NCI-H1694 (cell line): Measurements from ENCODE around the gene CBX7.

Experiments
- DNase-seq: peaks from one replicate; lab custom pipeline; 2025; lab: John Stamatoyannopoulos, UW

The CBX7 gene

DNA sequence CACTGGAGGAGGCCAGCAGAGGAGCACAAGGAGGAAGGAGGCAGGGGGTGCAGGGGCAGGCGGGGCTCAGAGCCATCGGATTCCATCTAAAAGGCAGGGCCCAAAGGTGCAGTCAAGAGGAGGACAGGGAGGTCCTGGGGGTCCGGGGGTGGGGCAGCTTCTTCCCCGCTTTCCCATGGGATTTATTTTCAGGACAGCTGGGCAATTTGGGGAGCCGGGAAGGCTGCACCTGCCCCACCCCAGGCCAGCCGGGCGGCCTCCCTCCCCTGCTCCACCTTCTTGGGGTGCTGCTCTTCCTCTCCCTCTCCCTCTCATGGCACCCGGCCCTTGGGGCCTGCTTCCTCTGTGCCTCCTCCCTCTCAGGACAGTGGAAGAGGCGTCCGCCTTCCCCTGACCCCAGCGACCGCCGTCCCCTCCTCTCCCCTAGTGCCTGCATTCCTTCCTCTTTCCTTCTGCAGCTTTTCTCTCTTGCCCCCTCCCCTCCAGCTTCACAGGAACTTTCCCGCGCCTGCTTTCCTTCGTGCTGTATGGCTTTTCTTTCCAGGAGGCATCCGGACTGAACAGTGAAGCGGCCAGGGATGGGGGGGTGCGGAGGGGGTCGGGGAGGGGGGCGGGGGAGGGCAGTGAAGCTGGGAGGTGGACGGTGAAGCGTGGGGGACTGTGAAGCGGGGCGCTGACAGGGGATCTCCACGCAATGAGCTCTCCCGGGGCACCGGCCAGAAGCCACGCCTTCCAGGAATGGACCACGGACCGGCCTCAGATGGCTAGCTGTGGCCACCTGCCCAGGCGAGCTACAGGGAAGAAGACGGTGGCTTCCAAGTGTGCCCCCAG, 28.5 kb downstream of the CBX7 start:
- DNase-seq, result no peak

DNA sequence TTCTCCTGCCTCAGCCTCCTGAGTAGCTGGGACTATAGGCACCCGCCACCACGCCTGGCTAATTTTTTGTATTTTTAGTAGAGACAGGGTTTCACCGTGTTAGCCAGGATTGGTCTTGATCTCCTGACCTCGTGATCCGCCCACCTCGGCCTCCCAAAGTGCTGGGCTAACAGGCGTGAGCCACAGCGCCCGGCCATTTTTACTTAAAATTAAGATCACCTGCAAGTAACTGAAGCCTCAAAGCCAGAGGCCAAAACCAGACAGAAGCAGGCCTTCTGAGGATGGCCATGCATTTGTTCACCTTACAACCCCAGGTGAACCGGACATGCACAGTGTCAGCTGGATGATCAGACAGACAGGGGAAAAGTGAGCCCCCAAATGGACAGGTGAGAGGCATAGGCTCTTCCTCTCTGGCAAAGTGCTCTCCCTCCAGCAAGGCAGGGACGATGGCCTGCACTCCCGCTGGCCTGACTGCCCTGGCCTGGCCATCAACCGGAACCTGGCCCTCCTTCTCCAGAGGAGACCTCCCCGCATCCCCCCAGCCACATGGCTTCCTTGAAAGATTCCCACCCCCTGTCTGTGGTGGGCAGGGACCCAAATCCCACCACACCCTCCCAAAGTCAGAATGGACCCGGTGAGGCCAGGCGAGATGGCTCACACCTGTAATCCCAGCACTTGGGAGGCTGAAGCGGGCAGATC, 29.6 kb downstream of the CBX7 start:
- no peak for DNase-seq

DNA sequence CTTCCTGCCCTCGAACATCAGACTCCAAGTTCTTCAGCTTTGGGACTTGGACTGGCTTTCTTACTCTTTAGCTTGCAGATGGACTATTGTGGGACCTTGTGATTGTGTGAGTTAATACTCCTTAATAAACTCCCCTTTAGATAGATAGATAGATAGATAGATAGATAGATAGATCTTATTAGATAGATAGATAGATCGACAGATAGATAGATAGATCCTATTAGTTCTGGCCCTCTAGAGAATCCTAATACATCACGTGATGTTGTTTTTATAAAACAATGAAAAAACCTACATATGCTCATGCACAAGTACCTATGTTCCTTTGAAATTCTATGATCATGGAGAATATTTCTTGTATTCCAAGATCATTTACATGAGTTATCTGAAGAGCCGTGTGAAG, 31.5 kb downstream of the CBX7 start:
- no peak for DNase-seq

DNA sequence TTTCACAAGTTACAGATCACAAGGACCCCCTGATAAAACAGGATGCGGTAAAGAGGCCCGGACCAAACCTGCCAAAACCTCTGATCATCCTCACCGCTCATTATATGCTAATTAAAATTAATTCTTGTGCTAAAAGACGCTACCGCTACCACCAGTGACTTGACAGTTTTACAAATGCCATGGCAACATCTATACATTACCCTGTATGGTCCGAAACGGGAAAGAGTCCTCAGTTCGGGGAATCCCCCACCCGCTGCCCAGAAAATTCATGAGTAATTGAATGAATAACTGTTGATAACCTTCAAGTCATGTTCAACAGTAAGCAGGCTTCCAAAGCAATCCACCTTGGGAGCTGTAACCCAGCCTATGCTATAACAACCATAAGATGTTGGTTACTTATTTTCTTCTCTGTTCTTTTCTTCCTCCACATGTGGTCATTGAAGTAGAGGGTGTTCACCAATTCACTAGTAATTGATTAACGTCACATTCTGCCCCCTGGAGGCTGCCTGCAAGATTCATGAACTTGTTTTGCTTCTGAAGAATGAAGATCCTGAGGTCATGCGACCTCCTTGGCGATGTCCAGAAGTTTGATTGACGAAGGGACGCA, 34.8 kb downstream of the CBX7 start:
- DNase-seq, result no peak

DNA sequence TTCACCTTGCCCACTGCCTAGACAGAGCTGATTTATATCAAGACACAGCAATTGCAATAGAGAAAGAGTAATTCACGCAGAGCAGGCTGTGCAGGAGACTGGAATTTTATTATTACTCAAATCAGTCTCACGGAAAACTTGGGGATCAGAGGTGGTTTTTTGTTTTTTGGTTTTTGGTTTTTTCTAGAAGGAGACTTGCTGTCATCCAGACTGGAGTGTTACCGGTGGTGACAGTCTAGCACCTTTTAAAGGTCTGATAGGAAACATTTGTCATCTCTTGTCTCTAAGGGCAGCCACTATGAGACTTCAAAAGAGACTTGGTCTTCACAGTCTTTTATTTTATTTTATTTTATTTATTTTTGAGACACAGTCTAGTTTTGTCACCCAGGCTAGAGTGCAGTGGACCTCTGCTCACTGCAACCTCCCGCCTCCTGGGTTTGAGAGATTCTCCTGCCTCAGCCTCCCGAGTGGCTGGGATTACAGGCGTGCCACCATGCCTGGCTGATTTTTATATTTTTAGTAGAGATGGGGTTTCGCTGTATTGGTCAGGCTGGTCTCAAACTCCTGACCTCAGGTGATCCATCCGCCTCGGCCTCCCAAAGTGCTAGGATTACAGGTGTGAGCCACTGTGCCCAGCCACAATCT, 36.4 kb downstream of the CBX7 start:
- no peak for DNase-seq

DNA sequence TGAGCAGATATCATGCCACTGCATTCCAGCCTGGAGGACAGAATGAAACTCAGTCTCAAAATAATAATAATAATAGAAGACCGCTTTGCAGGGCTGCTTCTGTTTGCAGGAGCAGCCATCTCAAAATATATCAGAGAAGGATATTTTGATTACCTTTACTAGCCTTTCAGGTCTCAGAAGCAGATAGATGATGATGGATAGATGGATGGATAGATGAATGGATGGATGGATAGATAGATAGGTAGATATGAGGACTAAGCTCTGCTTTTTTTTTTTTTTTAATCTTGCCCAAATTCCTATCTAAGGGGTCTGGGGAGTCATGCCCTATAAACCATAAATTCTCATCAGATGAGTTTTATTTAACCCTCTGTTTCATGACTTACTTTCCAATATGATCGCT, 36.9 kb downstream of the CBX7 start:
- no peak for DNase-seq

DNA sequence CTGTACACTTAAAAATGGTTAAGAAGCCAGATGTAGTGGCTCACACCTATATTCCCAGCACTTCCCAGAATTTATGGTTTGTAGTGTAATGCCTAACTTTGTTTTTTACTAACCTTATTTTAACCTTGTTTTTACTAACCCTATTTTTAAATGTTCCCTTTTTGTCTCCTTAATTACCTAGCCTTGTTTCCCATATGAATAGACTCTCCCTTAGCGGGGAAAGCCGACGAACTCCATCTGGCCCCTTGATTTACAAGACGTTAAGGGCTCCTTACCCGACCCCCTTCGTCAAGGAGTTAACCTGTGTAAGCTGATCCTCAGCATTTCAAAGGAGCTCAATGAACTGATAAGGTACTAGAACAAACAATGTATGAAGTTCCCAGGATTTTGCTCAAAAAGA, 38.4 kb downstream of the CBX7 start:
- DNase-seq, result no peak

DNA sequence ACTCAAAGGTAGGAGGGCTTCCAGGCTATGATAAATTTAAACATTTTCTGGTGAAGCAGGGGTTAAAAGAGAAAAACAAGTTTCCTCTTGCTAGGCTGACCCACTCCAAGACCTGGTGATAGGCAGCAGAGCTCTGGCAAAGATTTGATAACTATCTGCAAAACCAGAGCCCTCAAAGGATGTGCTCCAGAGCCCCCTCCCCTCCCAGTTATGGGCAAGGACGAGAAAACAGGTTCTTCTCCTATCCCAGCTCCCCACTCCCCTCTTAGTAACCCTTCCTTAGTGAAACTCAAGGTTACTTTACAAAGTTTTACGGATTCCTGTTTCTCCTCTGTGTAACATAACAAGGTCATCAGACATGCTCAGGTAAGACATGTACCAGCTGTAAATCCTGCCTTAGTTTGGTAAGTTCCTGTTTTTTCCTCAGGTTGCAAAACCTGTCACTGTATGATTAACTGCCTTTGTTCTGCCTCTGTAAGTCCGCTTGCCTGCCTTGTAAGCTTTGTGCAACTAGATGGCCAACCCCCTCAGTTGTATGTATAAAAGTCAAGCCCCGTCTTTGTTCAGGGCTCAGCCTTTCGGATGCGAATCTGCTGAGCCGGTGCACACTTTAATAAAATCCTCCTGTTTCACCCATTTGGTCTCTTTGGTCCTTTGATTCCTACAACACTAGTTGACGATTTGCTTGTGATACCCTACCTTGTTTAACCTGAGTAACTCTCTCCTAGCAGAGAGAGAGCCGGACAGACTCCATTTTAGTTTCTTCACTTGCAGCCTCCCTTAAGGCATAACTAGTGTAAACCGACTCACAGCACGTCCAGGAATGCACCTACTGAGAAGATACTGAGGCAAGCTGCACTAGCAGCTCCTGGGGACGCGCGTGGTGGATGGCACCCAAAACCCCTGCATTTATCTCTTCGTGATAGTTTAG, 41.6 kb downstream of the CBX7 start:
- DNase-seq, result no peak

DNA sequence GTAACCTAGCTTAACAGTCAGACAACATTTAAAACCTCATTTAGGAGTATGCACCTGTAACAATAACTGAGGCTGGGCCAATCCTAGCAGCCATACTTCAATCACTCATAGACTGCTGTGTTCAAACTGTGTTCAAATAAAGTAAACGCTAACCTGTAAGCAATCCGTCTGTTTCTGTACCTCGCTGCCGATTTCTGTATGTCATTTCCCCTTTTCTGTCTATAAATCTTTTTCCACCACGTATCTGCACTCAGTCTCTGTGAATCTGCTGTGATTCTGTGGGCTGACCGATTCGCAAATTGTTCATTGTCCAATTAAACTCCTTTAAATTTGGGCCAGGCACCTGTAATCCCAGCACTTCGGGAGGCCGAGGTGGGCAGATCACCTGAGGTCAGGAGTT, 43.1 kb downstream of the CBX7 start:
- DNase-seq, result no peak

DNA sequence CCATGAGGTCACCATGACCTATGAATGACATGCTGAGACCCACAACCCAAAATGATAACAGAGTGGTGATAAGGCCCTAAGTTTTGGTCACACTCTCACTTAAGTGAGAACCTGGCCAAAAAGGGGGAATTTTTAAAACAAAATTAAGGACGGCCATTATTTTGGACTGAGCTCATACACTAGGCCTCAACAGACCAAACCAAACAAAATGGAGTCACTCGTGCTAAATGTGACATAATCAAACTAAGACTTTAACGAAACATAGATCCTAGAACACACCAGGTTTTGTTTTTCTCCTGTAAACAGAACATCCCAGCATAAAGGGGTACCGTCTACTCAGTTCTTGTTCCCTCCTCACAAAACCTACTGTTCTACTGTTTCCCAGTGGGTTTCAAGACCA, 44.0 kb downstream of the CBX7 start:
- no peak for DNase-seq

DNA sequence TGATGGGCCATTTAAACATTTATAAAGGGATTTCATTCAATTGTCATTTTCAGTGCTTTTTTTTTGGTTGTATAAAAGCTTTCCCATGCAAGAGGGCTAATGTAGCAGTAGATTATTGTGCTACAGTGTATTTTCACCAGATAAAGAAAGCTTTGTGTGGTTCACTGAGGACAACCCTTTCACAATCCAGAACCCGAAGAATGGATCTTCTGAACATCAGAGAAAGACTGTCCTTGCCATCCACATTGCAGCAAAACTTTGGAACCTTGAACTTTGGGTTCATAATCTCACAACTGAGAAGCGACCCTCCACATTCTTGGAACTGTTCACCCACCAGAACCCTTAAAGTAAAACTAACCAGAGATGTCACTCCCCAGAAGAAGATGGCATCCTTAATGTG, 46.2 kb downstream of the CBX7 start:
- no peak for DNase-seq

DNA sequence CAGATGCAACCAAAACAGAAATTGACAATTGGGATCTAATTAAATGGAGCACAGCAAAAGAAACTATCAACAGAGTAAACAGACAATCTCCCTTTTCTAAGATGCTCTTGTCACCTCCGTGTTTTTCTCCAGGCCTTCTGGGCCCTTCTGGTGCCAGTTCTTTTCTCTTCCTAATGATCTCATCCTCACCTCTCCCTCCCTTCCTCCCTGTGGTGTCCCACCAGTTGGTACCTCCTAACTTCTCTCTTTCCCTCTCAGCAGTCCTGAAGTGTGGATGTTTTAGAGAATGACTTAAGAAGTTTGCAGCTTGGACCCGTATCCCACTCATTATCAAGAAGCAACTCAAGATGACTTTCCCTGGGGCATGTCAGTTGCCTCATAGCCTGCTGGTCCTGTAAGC, 49.0 kb downstream of the CBX7 start:
- DNase-seq, result no peak

DNA sequence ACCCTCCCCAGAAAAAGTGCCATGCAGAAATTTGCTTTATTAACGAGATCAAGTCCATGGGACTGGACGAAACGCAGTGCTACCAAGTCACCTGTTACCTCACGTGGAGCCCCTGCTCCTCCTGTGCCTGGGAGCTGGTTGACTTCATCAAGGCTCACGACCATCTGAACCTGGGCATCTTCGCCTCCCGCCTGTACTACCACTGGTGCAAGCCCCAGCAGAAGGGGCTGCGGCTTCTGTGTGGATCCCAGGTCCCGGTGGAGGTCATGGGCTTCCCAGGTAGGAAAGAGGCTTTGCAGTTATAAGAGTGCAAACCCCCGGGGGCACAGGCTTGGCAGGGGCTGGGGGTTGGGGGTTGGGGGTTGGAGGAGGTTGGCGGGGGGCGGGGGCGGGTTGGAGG, 51.3 kb downstream of the CBX7 start:
- DNase-seq, result no peak

DNA sequence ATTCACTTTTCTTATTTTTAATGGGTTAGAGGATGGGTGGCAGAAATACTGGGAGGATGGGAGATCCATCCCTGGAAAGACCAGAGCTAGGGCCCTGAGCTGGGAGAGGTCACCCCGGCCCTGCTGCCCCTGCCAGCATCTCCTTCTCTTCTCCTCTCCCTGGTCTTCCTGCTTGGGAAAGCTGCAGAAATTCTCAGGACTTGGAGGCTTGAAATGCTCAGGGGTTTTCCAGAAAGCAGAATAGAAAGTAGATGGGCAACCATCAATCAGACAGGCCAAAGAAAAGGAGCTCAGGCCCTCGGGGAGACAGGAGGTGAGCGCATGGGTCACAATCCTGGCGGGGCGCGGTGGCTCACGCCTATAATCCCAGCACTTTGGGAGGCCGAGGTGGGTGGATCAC, 53.9 kb downstream of the CBX7 start:
- no peak for DNase-seq

DNA sequence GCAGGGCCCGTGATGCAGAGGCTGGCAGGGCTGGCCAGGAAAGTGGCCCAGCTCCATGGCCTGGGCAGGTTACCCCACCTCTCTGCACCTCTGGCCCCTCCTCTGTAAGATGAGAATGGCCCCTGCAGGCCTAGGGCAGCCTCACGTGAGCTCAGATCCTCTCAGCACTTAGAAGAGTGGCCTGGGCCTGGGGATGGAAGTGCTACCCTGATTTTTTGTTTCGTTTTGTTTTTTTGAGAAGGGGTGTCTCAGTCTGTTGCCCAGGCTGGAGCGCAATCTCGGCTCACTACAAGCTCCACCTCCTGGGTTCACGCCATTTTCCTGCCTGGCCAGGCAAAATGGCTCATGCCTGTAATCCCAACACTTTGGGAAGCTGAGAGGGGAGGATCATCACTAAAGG, 54.5 kb downstream of the CBX7 start:
- no peak for DNase-seq

DNA sequence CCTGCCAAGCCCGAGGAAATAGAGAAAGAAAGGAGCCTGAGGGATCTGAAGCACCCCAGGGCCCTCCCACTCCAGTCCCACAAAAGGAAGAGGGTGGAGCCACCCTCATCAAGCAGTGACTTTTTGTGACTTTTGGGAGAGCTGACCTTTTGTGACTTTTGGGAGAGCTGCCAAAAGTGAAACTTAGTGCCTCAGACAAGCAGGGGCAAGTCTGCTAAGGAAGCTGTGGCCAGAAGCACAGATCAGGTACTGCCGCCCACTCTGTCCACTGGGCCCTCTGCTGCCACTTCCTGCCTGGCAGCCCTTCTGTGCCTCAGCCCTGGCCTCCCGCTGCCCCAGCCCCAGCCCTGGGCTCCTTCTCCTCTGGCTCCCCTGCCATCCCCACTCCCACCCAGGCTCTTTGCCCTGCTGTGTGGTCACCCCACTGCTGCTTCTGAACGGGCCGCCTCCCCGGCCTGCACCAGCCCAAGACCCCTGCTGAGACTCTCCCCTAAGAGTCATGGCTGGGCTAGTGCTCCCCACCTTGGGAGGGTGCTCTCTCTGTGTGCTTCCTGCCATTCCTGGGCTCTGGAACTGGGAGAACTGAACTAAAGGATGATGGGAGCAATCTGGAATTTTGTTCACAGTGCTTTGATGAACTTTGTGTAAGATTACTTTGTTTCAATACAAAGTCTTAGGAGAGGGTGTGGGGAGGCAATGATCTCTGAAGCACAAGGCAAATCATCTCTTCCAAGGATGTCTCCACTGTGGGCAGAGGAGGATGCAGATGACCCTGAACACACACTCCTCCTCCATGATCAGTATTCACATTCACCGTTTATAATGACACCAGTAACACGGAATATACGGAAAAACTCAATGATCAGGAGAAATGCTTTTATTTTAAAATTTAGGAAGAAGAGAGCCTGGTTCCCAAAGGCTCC, 55.1 kb downstream of the CBX7 start, which contains the start of gene APOBEC3H:
Gene APOBEC3H, plus strand, starts transcription at position 147 of the 923 bp plus-strand sequence. CDS start 3,035 bp downstream, outside the sequence.
- DNase-seq, result no peak

DNA sequence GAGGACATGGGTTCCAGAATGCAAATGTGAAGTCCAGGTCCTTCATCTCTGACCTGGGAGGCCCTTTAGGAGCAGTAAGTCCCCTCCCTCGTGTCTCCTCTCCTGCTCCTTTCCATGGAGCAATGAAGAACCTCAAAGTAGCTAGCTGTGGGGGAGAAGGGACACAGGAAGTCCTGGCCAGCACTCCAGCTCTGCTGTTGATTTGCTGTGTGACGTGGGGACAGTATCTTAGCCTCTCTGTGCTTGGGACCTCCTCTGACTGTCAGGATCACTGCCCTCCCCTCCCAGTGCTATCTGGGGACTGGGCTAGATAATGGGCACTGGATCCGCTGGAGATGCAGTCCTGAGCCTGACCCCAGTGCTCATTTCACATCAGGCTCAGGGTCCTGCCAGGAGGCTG, 56.5 kb downstream of the CBX7 start:
- no peak for DNase-seq

DNA sequence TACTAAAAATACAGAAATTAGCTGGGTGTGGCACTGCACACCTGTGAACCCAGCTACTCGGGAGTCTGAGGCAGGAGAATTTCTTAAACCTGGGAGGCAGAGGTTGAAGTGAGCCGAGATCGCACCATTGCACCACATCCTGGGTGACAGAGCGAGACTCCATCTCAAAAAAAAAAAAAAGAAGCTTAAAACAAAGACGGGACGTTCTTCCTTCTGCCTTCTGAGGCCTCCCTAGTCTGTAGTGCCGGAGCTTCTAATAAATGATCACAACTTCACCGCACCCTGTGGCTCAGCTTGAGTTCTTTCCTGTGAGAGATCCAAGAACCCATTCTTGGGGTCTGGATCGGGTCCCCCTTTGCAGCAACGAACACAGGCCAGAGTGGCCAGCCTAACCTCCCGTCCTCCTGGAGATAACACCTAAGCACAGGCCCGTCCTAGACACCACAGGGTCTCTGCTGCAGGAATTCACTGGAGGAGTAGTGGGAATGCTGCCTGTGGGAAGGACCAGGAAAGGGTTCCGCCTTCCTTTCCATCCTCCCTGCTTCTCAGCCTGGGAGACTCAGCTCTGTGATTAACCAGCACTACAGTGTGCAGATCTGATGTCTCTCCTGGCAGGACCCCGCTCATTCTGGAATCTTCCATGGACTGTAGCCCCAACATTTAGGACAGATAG, 57.6 kb downstream of the CBX7 start:
- DNase-seq, result no peak

DNA sequence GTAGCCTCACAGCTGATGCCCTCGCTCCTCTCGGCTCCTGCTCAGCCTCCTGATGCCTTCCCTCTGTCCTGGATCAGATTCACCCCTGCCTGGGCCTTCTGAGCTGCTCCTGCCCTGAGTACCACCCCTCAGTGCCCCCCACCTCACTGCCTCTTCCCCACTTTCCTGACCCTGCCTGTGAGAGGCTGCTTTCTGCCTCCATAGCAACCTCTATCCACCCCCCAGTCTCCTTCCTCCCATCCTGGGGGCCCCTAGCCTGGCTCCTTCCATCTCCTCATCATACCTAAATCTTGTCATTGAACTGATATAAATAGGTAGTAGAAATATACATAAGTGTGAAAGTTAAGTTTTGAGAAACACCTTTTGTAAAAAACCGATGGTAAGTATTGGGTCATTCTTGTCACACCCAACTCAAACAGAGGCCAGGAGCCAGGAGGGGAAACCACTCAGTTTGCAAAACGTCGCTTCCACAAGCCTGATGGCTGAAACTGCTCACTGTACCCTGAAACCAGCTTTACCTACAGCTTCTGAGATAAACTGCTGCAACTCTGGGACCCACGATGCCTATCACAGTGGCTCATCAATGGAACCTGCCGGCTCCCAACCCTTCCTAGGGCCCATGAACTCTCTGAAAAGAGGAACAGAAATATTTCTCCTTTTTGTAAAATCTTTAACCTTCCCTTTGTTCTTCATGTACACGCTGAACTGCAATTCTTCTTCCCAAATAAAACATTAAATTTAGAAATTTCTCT, 60.2 kb downstream of the CBX7 start:
- DNase-seq, result no peak
